NOMO-1 treated with DMSO at 0.1 percent for 48 hours (cell line): ENCODE data around the gene POU6F2.
"Not testable (repeated sequence)": the region's sequence is repeated elsewhere in the genome, so short reads cannot be mapped to it uniquely, and the experiment has no call there.

ENCODE experiments used
- DNase-seq: peaks from one replicate; lab custom pipeline; 2025; ENCODE audit not compliant: unreplicated experiment; lab: John Stamatoyannopoulos, UW

Gene POU6F2

GRCh38 chr7:39299695-39300094, 322.0 kb downstream of the POU6F2 start:
- DNase-seq: no peak

DNA sequence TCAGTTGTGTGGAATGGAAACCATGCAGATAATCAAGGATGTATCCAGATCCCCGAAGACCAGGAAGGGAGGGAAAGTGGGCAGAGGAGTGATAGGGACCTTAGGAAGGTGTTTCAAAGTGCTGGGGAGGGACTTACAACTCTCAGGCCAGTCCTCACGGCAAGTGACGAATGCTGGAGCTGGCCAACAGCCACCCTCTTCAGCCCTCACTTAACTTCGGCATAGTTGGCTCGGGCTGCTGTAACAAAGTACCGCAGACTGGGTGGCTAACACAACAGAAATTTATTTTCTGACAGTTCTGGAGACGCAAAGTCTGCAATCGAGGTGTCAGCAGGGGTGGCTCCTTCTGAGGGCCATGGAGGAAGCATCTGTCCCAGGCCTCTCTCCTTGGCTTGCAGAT, 322.6 kb downstream of the POU6F2 start:
- no peak for DNase-seq

DNA sequence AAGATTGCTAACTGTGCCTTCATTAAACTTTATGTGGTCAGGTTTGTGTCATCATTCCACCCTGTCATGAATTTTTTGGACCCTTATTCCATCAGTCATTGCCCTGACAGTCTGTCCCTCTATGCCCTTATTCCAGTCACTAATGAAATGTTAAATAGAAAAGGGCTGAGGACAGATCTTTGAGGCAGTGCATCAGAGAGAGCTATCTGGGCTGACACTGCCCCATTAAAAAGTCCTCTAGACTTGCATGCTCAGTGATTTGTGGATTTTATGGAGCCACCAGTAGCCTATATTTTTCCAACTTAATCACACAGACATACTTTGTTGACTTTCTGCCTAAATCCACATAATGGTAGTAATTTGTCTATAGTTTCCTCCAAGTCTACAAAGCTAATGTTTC, 323.8 kb downstream of the POU6F2 start:
- no peak for DNase-seq

- DNase-seq: no peak
These were observed 326.5 kb downstream of the POU6F2 start for GRCh38 chr7:39304178-39304577.

DNA sequence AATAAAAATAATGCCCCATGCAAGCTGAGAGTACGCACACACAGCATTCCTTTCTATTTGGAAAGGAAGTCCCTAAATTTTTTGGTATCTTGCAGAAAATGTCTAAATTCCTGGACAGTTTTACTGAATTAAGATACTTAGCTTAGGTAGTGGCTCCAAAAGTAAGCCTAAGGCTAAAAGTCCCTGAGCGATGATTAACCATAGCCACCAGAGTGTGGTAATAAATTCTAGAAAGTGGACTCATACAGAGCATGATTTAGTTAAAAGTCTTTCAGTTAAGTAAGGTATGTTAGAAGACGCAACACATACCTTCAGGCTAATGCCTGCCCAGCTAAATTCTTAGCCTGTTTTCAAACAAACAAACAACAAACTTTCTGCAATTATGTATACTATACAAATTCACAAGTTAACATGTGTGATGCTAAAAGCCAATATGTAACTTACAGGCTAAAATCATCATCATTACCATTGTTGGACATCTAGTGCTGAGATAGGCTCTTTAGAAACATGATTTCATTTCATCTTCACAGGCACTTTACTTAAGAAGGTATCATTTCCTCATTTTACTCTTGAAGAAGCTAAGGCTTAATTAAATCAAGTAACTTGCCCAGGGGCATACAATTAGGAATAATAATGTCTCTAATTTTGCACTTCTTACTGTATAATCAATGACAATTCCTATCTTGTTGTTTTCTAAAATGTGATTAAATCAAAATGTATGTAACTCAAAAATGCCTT, 327.1 kb downstream of the POU6F2 start:
- DNase-seq: no peak

DNA sequence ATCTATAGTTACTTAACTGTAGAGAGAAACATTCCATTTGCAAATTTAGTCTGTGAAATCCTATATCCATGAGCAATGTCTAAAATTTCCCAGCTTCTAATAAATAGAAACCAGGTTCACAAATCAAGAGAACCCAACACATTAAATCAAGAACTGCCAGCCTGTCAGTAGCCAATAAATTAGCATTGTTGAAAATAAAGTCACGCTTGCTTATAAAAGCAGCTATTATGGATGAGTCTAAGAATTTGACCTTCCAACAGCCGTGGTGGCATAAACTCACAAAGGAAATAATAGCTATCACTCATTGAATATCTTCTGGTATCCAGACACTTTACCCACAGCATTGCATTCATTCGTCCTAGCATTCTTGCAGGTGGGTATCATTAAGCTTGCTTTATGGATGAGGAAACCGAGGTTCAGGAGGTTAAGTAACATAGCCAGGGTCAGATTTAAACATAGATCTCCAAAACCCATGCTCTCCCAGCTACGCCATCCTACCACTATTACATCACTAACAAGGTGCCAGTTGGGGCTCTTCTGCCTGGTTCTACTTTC, 328.4 kb downstream of the POU6F2 start:
- no peak for DNase-seq

GRCh38 chr7:39310699-39311098, 333.0 kb downstream of the POU6F2 start:
- no peak for DNase-seq

DNA sequence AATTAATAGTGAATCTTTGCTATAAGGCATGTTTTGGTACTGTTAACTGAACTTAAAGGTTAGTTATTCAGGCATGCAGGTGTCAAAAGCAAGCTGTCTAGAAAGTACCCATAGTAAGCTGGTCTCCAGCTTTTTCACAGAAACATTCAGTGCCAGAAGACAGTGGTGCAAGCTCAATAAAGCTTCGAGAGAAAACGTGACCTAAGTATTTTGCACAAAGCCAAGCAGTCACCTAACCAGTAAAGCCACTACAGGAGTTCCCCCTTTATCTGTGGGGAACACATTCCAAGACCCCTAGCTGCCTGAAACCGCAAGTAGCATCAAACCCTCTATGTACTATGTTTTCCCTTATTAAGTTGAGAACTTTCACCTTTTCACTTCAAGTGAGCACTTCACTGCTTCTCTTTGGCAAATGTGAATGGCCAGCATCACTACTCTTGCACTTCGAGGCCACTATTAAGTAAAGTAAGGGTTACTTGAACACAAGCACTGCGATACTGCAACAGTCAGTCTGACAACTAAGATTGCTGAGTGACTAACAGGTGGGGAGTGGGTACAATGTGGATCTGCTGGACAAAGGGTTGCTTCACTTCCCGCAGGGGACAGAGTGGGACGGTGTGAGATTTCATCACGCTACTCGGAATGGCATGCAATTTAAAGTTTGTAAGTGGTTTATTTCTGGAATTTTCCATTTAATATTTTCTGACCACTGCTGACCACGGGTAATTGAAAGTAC, 334.7 kb downstream of the POU6F2 start:
- no peak for DNase-seq

- no peak for DNase-seq
These were observed 335.7 kb downstream of the POU6F2 start for GRCh38 chr7:39313376-39313775.

GRCh38 chr7:39313974-39314373, 336.3 kb downstream of the POU6F2 start:
- no peak for DNase-seq

- DNase-seq: no peak
These were observed 339.4 kb downstream of the POU6F2 start for GRCh38 chr7:39317107-39317506.

GRCh38 chr7:39317896-39318295, 340.2 kb downstream of the POU6F2 start:
- no peak for DNase-seq

DNA sequence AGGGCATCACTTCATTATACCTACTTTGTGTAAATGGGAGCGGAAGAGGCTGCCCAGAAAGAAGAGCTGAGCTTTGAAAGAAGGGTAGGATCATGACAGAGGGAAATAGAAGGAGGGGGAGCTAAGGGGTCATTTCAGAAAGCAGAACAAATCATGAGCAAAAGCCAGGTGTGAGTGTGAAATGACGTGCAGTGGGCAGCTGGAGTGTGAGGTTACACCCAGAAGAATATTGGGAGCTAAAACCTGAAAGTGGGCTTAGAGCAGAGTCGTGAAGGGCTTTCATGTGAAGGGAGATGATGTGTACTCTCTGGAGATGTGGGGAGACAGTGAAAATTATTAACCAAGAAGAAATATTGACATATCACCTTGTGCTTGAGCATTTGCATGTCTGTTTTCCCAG, 343.5 kb downstream of the POU6F2 start:
- DNase-seq: no peak

DNA sequence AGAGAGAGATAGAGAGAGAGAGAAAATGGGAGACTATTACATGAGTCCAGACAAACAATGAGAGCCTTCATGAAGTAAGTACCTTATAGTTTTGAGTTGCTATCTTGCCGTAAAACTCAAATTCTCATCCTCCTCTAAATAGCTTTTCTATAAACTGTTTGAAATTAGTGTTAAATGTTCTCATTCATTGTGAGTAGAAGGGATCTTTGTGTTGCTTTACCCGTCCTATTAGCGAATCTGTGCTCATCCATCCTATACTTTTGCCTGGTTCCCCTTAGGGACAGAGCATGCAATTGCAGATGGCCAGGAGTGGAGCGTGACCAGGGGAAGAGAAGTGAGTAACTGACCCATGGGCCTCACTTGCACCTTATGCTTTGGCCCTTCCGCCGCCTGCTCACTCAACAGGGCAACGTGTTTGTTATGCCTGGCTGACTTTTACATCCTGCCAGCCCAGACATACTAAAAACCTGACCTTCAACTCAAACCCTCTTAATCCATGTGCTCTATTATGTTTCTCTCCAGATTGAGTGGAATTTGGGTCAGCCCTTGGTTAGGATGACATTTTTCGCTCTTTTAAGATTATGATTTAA, 344.3 kb downstream of the POU6F2 start:
- no peak for DNase-seq

DNA sequence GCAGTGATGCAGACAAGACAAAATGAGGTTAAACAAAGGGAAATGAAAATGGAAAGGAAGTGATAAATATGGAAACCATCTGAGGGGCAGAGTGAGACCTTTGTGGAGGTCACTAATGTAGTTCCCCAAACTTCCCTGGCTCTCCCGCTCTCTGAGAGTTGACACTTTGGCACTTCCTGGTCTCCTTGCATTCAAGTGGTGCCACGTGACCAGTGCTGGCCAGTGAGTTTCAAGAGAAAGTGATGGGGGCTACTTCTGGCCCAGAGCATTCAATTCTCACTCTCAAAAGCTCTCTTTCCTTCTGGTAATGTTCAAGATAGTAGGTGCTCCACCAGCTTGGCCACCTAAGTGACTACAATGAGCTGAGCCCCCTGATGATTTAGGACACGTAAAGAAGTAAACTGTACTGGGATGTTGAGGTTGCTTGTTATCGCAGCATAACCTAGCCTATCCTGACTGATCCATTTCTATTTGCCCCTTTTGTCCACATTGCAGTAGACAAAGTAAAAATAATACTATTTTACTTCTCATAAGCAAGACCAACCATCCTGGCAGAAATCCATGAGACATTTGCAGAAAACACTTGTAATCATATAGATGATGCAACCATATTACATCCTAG, 346.5 kb downstream of the POU6F2 start:
- no peak for DNase-seq

- DNase-seq: not testable (repeated sequence)
These were observed 353.9 kb downstream of the POU6F2 start for GRCh38 chr7:39331607-39332006.

DNA sequence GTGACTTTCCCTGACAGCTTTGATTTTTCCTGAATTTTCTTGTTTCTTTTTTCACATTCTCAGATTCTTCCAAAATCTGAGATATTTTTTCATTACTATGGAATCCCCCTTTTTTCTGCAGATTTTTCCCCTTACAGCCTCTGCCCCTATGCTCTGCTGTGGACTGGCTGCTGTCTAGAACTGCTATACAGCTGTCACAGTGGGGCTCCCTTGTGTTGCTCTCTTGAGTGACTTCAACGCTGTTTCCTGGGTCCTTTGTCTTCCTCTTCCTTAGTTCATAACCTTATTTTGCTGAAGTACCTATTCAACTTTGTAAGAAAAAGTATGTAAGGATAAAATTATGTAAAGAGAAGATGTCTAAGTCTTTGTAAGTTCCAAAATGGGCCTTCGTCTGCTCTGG, 354.4 kb downstream of the POU6F2 start:
- no peak for DNase-seq

DNA sequence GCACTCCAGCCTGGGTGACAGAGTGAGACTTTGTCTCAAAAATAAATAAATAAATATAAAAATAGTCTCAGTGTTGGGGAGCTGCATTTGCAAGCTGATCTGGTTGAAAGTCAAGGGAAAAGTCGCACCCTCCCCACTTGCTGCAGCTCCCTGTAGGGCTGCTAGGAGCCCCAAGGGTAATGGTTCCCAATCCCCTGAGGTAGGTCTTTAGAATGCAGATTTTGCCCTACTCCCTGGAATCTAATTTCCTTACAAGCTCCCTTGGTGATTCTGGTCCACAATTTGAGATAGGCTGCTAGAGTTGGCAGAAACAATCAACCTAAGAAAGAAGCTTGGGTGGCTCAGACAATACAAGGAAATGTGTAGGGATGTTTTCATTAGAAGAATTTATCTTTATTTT, 356.0 kb downstream of the POU6F2 start:
- no peak for DNase-seq

DNA sequence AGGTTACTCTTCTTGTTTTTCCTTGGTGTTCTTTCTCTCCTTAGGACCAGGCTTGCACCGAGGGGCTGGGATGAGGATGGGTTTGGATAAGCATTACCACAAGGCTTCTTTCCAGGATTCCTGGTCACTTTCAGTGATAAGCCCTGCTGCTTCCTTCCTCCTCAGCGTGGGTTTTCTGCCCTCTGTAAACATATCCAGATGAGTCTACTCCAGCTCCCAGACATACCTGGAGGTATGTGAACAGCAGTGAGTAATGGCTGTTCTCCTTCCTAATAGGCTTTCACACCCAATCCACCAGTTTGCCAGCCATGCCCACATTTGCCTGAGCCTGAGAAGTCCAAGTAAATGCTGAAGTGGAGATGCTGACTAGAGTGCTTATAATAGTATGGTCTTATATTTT, 358.7 kb downstream of the POU6F2 start:
- no peak for DNase-seq

DNA sequence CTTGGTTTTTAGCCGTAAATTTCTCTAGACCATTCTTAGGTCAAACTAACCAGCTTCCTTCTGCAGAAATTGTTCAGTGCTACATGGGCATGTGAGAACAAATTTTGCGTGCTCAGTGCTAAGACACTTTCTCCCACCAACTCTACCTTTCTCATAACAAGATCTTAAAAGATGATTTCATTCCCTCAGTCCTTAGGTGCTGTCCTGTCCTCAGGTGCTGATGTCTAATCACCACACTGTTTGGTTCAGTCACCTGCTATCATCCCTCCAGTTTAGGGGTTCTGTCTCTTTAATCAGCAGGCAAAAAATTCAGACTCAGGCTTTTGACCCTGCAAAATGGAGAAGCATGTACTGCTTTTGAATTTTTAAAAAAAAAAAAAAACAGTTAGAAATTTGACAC, 361.0 kb downstream of the POU6F2 start:
- no peak for DNase-seq

DNA sequence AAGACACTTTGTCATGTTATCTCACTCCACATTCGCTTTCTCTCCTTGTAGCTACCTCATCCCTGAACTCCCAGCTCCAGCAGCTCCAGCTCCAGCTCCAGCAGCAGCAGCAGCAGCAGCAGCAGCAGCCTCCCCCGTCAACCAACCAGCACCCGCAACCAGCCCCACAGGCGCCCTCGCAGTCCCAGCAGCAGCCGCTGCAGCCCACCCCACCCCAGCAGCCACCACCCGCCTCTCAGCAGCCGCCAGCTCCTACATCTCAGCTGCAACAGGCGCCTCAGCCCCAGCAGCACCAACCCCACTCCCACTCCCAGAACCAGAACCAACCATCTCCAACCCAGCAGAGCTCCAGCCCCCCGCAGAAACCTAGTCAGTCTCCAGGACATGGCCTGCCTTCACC, 361.9 kb downstream of the POU6F2 start:
- DNase-seq: no peak

DNA sequence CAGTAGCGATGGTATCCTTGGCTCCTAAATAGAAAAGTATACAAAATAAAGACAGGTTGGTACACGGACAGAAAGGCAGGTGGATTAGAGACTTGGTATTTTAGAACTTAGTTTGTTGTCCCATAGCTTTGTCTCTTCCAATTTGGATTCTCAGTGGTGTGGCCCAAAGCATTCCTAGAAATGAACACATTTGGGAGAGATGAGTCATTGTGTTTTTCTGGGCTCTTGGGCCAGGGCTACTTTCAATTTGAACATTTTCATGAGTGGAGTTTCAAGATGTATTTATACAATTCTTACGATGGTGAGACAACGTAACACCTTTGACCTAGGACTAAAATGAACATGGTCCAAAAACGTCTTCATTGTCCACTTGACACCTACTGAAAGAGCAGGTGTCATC, 363.4 kb downstream of the POU6F2 start:
- DNase-seq: no peak
